SK-N-SH (cell line): ENCODE measurements around the gene SYNE3. TPM values are rescaled to one million over a fixed set of nuclear protein-coding genes. Genes with fewer than 3 reads are reported as not detected.

Experiments
- CTCF ChIA-PET: fragments of 300-600, 350-600 bp; formaldehyde crosslinking; extraction: SDS; loops from one replicate; lab custom pipeline; 2021; lab: Yijun Ruan, JAX
- POLR2A ChIA-PET: fragments of 350-600 bp; sonication (Branson Sonifier 250); formaldehyde crosslinking; extraction: SDS; loops from one replicate; lab custom pipeline; 2020; ENCODE audit warnings: antibody characterized with exemption, inconsistent platforms; lab: Yijun Ruan, JAX
- DNase-seq: peaks from one replicate; pipeline ENCODE4 v3.0.0; 2012
- H2AFZ ChIP-seq: fragments of 200-600 bp; sonication (generic); 2 replicates; pipeline ENCODE4 v1.8.1; 2016; ENCODE audit warnings: antibody characterized with exemption, mild to moderate bottlenecking, low read depth
- H3F3A ChIP-seq: fragments of 200-600 bp; sonication (generic); replicated peaks from 2 replicates; pipeline ENCODE3; 2016; ENCODE audit warnings: antibody characterized with exemption, mild to moderate bottlenecking; ENCODE audit not compliant: insufficient read depth
- H3K27ac ChIP-seq, 2 experiments: fragments of 200-500 bp in 1 of 2; fragments of 200-600 bp in 1 of 2; sonication (Bioruptor generic) in 1 of 2; sonication (generic), shearing (Covaris generic) in 1 of 2; 2 replicates each; pipeline versions ENCODE4 v1.5.1 to v1.6.1; 2014 to 2016; ENCODE audit warnings: low read depth in 2 of 2, inconsistent platforms in 1 of 2, low read length in 1 of 2, mild to moderate bottlenecking in 1 of 2, mixed read lengths in 1 of 2
- H3K27me3 ChIP-seq: fragments of 200-600 bp; sonication (generic), shearing (Covaris generic); 2 replicates; pipeline ENCODE4 v1.6.1; 2016; ENCODE audit warnings: mixed run types; ENCODE audit not compliant: insufficient read depth
- H3K36me3 ChIP-seq, 2 experiments: fragments of 200-500 bp in 1 of 2; fragments of 200-600 bp in 1 of 2; sonication (Bioruptor generic) in 1 of 2; sonication (generic) in 1 of 2; replicated peaks in 1 of 2; 2 replicates each; pipeline versions ENCODE3 to v1.5.1; 2014 to 2016; ENCODE audit warnings: low read length in 1 of 2, mild to moderate bottlenecking in 1 of 2; ENCODE audit not compliant: insufficient read depth in 2 of 2, control insufficient read depth in 1 of 2
- H3K4me1 ChIP-seq, 2 experiments: fragments of 200-500 bp in 1 of 2; fragments of 200-600 bp in 1 of 2; sonication (Bioruptor generic) in 1 of 2; sonication (generic), shearing (Covaris generic) in 1 of 2; 2 replicates each; pipeline versions ENCODE4 v1.5.1 to v1.6.1; 2014 to 2016; ENCODE audit warnings: low read depth in 1 of 2, low read length in 1 of 2, mixed run types in 1 of 2; ENCODE audit not compliant: insufficient read depth in 2 of 2, control insufficient read depth in 1 of 2
- H3K4me2 ChIP-seq: fragments of 200-600 bp; sonication (generic), shearing (Covaris generic); 2 replicates; pipeline ENCODE4 v1.6.1; 2017; ENCODE audit warnings: mixed run types
- H3K4me3 ChIP-seq, 2 experiments: fragments of 200-500 bp in 1 of 2; fragments of 200-600 bp in 1 of 2; sonication (Bioruptor generic) in 1 of 2; sonication (generic), shearing (Covaris generic) in 1 of 2; 2 replicates each; pipeline versions ENCODE4 v1.5.1 to v1.8.1; 2014 to 2016; ENCODE audit warnings: low read depth in 2 of 2, inconsistent platforms in 1 of 2, low read length in 1 of 2, mild to moderate bottlenecking in 1 of 2, mixed read lengths in 1 of 2, moderate library complexity in 1 of 2
- H3K79me2 ChIP-seq: fragments of 200-600 bp; sonication (generic); 2 replicates; pipeline ENCODE4 v1.8.1; 2017; ENCODE audit warnings: mild to moderate bottlenecking; ENCODE audit not compliant: insufficient read depth
- H3K9ac ChIP-seq: fragments of 200-600 bp; sonication (generic); 2 replicates; pipeline ENCODE4 v1.6.1; 2017; ENCODE audit warnings: mixed run types
- H3K9me2 ChIP-seq: fragments of 200-600 bp; sonication (generic); 2 replicates; pipeline ENCODE4 v1.6.1; 2017; ENCODE audit warnings: mixed run types
- H3K9me3 ChIP-seq: fragments of 200-600 bp; sonication (generic); 2 replicates; pipeline ENCODE4 v1.6.1; 2017; ENCODE audit warnings: mixed run types, mild to moderate bottlenecking, moderate library complexity
- H4K20me1 ChIP-seq: fragments of 200-600 bp; sonication (generic); 2 replicates; pipeline ENCODE4 v1.6.1; 2017; ENCODE audit warnings: mild to moderate bottlenecking, mixed run types; ENCODE audit not compliant: insufficient read depth
- CHD2 ChIP-seq: fragments of 150-350 bp; IDR thresholded peaks from 2 replicates; pipeline ENCODE4 v1.6.1; 2018; ENCODE audit warnings: low read length; ENCODE audit not compliant: partially characterized antibody
- FOXJ3 ChIP-seq: sonication (generic); formaldehyde crosslinking; IDR thresholded peaks from 2 replicates; pipeline ENCODE4 v1.5.1; 2020; ENCODE audit warnings: mild to moderate bottlenecking, missing genetic modification reagents
- FOXM1 ChIP-seq: IDR thresholded peaks from 2 replicates; pipeline ENCODE4 v1.4.0; 2012; ENCODE audit warnings: low read depth, mild to moderate bottlenecking
- POLR2AphosphoS5 ChIP-seq: IDR thresholded peaks from 2 replicates; pipeline ENCODE4 v1.6.1; 2012; ENCODE audit warnings: low read depth, low read length
- RAD21 ChIP-seq: IDR thresholded peaks from 2 replicates; pipeline ENCODE4 v1.6.1; 2012; ENCODE audit warnings: mild to moderate bottlenecking, low read length
- RCOR1 ChIP-seq: fragments of 150-350 bp; IDR thresholded peaks from 2 replicates; pipeline ENCODE4 v1.6.1; 2017; ENCODE audit warnings: antibody characterized with exemption, low read length
- RXRA ChIP-seq: IDR thresholded peaks from 2 replicates; pipeline ENCODE4 v1.4.0; 2012; ENCODE audit warnings: low read depth, mild to moderate bottlenecking, borderline replicate concordance
- SMC3 ChIP-seq: IDR thresholded peaks from 2 replicates; pipeline ENCODE4 v1.6.1; 2012; ENCODE audit warnings: low read depth, low read length, improper control_type of control experiment
- TCF12 ChIP-seq: IDR thresholded peaks from 2 replicates; pipeline ENCODE4 v1.4.0; 2012
- WGBS: methylation state at CpG from one replicate; pipeline ENCODE4 v1.1.6; 2017; ENCODE audit warnings: low lambda C conversion rate; 5-methylcytosine and 5-hydroxymethylcytosine counted together
- polyA plus RNA-seq, 3 experiments: library from polyadenylated mRNA; depleted of rRNA; stranded (reverse); fragments of >200 nt; gene quantifications; 2 replicates each; pipeline ENCODE4 v1.2.3, GENCODE V29; 2012
- TF ChIP-seq, protein P1 (sequence below): fragments of 200-600 bp; sonication (generic); IDR thresholded peaks from 2 replicates; pipeline ENCODE4 v1.6.1; 2017; ENCODE audit warnings: antibody characterized with exemption, mild to moderate bottlenecking, moderate library complexity
- TF ChIP-seq, protein P2 (sequence below): IDR thresholded peaks from 2 replicates; pipeline ENCODE4 v1.4.0; 2012; ENCODE audit warnings: low read depth
- TF ChIP-seq, protein P3 (sequence below): IDR thresholded peaks from 2 replicates; pipeline ENCODE4 v1.4.0; 2012; ENCODE audit warnings: low read depth, borderline replicate concordance

SYNE3 gene
- polyA plus RNA-seq, 1 of the 3 experiments (the other 2 are of a cell fraction) = 2.0 TPM

DNA sequence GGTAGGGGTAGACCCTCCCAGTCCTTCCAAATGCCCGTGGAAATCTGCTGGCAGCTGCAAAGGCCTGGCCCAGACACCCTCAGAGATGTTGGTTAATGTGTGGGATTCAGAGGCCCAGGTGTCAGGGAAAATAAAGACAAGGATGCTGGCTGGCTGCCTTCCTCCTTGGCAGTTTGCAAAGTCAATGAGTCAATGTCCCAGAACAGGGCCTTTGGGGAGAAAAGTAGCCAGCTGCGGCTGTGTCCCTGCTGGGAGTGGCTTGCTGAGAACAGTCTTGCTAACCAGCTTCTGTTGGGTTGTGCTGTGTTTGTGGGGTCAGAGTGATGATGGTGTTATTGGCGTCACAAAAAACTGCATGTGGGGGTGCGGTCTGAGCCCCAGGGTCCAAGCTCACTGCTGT, 47.6 kb upstream of the SYNE3 start:
- no peak overlapping the region for H3K27ac ChIP-seq
- no peaks in the 10 kb centered on the region for H3K36me3 ChIP-seq
- 63% methylated on average over 4 of the region's 4 CpGs for WGBS
- no peaks in the 10 kb centered on the region; a peak in 1 of 4 replicates for H3K4me1 ChIP-seq
- DNase-seq = no peak
- H3K79me2 ChIP-seq = no peaks in the 10 kb centered on the region
- H3K27me3 ChIP-seq = no peaks in the 10 kb centered on the region
- H3K4me2 ChIP-seq = no peak overlapping the region
- H3K4me3 ChIP-seq = no peak overlapping the region
- POLR2A ChIA-PET = no interaction called here
- H3F3A ChIP-seq = no peaks in the 10 kb centered on the region
- H3K9me2 ChIP-seq = no peaks in the 10 kb centered on the region
- CTCF ChIA-PET = interaction anchor here (0.6 to 14.3 kb wide), 5 partner anchors 16 to 1969 kb away, joined by 3 to 295 read pairs (median 3); no protein-coding TSS in a partner anchor
- H3K9me3 ChIP-seq = no peaks in the 10 kb centered on the region
- no peak overlapping the region for H2AFZ ChIP-seq
- H4K20me1 ChIP-seq = no peaks in the 10 kb centered on the region
- TF ChIP-seq FOXM1 (no peak), RXRA (no peak)
- TF ChIP-seq, all 33 proteins: peak for 0
- H3K9ac ChIP-seq = no peak overlapping the region

DNA sequence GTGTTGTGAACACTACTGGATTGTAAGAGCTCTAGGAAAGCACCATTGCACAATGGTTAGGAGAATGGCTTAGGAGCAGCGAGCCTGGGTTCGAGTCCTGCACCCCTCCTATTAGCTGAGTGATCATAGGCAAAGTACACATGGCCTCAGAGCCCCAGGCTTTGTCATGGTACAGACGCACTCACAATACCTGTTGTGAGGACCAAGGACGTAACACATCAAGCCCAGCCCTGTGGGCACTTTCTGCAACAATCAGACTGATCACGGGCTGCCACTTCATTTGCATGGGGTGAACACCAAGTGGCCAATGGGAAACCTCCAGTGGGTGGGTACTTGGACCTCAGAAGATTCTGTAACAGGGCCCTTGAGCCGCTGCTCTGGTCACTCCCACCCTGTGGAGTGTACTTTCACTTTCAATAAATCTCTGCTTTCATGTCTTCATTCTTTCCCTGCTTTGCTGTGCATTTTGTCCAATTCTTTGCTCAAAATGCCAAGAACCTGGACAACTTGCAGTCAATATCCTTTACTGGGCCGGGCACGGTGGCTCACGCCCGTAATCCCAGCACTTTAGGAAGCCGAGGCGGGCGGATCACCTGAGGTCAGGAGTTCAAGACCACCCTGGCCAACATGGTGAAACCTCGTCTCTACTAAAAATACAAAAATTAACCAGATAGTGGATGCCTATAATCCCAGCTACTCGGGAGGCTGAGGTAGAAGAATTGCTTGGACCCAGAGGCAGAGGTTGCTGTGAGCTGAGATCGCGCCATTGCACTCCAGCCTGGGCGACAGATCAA, 46.6 kb upstream of the SYNE3 start:
- whole genome bisulfite sequencing = 83% methylated on average over 16 of the region's 18 CpGs

DNA sequence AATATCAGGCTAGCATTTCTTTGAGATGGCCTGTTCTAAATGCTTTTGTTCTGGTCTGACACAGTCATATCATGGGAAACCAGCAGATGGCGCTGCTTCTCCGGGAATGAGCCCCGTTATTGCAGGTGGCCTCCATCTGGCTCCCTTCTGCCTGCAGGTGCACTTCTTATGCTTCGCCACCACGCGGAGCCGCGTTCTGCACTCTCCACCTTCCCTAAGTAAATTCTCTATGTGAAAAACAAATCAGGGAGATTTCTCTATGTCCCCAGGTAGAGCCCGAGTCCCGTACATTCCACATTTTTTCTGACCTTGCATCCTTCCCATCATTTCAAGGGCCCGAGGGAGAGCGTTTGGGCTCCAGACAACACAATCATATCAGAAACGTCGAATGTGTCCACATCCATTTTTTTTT, 44.6 kb upstream of the SYNE3 start:
- Histone ChIP-seq H3K4me1 (no peaks in the 10 kb centered on the region; a peak in 1 of 4 replicates), H3K79me2 (no peaks in the 10 kb centered on the region), H3K36me3 (no peaks in the 10 kb centered on the region), H3K4me2 (no peak overlapping the region), H3K27ac (no peak overlapping the region), H3K9me2 (no peaks in the 10 kb centered on the region), H4K20me1 (no peaks in the 10 kb centered on the region), H3K9me3 (no peaks in the 10 kb centered on the region), H3K4me3 (peak overlapping the region in 1 of 2 experiments; percentile 40; a peak in 1 of 4 replicates), H3K27me3 (no peaks in the 10 kb centered on the region), H3K9ac (no peak overlapping the region), H2AFZ (no peak overlapping the region), H3F3A (no peaks in the 10 kb centered on the region)
- CTCF ChIA-PET = interaction anchor here (0.5 to 14.3 kb wide), 29 partner anchors 8 to 540 kb away, joined by 3 to 295 read pairs (median 5); partner anchors contain the start of gene C14orf132
- 2% methylated on average over 14 of the region's 14 CpGs for WGBS
- POLR2A ChIA-PET = interaction anchor here (0.6 kb wide), 1 partner anchor 16 kb away, joined by 3 read pairs; no protein-coding TSS in a partner anchor
- no peak for TF ChIP-seq POLR2AphosphoS5
- no peak for TF ChIP-seq FOXM1
- TF ChIP-seq, protein P1, sequence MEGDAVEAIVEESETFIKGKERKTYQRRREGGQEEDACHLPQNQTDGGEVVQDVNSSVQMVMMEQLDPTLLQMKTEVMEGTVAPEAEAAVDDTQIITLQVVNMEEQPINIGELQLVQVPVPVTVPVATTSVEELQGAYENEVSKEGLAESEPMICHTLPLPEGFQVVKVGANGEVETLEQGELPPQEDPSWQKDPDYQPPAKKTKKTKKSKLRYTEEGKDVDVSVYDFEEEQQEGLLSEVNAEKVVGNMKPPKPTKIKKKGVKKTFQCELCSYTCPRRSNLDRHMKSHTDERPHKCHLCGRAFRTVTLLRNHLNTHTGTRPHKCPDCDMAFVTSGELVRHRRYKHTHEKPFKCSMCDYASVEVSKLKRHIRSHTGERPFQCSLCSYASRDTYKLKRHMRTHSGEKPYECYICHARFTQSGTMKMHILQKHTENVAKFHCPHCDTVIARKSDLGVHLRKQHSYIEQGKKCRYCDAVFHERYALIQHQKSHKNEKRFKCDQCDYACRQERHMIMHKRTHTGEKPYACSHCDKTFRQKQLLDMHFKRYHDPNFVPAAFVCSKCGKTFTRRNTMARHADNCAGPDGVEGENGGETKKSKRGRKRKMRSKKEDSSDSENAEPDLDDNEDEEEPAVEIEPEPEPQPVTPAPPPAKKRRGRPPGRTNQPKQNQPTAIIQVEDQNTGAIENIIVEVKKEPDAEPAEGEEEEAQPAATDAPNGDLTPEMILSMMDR = peak; percentile 98
- TF ChIP-seq RCOR1 = peak; percentile 71
- TF ChIP-seq, protein P2, sequence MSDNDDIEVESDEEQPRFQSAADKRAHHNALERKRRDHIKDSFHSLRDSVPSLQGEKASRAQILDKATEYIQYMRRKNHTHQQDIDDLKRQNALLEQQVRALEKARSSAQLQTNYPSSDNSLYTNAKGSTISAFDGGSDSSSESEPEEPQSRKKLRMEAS = peak; percentile 82
- TF ChIP-seq RAD21 = peak; percentile 97
- TF ChIP-seq SMC3 = peak; percentile 96
- peak; percentile 85 for TF ChIP-seq TCF12
- peak; percentile 87 for DNase-seq

More for the DNA sequence above, 46.6 kb upstream of the SYNE3 start:
- POLR2A ChIA-PET = no interaction called here
- no peak overlapping the region for H2AFZ ChIP-seq
- DNase-seq = no peak
- TF ChIP-seq, protein P3, sequence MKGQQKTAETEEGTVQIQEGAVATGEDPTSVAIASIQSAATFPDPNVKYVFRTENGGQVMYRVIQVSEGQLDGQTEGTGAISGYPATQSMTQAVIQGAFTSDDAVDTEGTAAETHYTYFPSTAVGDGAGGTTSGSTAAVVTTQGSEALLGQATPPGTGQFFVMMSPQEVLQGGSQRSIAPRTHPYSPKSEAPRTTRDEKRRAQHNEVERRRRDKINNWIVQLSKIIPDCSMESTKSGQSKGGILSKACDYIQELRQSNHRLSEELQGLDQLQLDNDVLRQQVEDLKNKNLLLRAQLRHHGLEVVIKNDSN = no peak
- TF ChIP-seq CHD2 = no peak
- no peak for TF ChIP-seq FOXJ3 (CRISPR knock-in tag)
- H3K9me3 ChIP-seq = no peaks in the 10 kb centered on the region
- H3K4me2 ChIP-seq = no peak overlapping the region; the same call in 1 of the 2 replicates
- H3K9ac ChIP-seq = no peak overlapping the region
- no peaks in the 10 kb centered on the region for H3K27me3 ChIP-seq
- CTCF ChIA-PET = interaction anchor here (0.8 to 14.3 kb wide), 13 partner anchors 9 to 538 kb away, joined by 3 to 295 read pairs (median 5); no protein-coding TSS in a partner anchor
- no peak overlapping the region for H3K4me3 ChIP-seq
- no peaks in the 10 kb centered on the region for H4K20me1 ChIP-seq
- H3F3A ChIP-seq = no peaks in the 10 kb centered on the region
- H3K79me2 ChIP-seq = no peaks in the 10 kb centered on the region
- H3K4me1 ChIP-seq = no peaks in the 10 kb centered on the region; a peak in 1 of 4 replicates
- H3K27ac ChIP-seq = no peak overlapping the region
- H3K36me3 ChIP-seq = no peaks in the 10 kb centered on the region
- H3K9me2 ChIP-seq = no peaks in the 10 kb centered on the region
